Adrenal gland (tissue), 5 donors: ENCODE measurements around the gene LMBRD2.
"Not testable (repeated sequence)": the region's sequence is repeated elsewhere in the genome, so short reads cannot be mapped to it uniquely, and the experiment has no call there.

Experiments used
- POLR2A ChIP-seq, 2 donors: fragments of 450-650 bp; IDR thresholded peaks; one replicate each; pipeline ENCODE4 v1.6.1; 2017; ENCODE audit warnings: antibody characterized with exemption in 2 of 2, mild to moderate bottlenecking in 2 of 2, moderate library complexity in 1 of 2
- TF ChIP-seq, protein P1 (sequence below), 6 experiments: fragments of 450-650 bp in 4 of 6; fragments of 200-600 bp in 2 of 6; sonication (generic) in 1 of 6; IDR thresholded peaks; 1 replicate in 5 of 6; 2 replicates in 1 of 6; pipeline versions ENCODE4 v1.5.1 to v1.8.0; 2016 to 2021; ENCODE audit warnings: antibody characterized with exemption in 6 of 6, mild to moderate bottlenecking in 2 of 6, moderate library complexity in 1 of 6
- donor health status: DM: no; HTN: no; CAD: no.

DNA sequence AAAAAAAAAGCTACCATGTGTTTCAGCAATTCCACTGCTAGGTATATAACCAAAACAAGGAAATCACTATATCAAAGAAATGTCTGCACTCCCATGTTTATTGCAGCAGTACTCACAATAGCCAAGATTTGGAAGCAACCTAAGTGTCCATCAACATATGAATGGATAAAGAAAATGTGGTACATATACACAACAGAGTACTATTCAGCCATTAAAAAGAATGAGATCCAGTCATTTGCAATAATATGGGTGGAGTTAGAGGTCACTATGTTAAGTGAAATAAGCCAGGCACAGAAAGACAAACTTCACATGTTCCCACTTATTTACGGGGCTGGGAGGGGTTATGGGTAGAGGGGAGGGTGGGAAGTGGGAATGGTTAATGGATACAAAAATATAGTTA lies 18.7 kb downstream of the LMBRD2 start:
- TF ChIP-seq, protein P1, sequence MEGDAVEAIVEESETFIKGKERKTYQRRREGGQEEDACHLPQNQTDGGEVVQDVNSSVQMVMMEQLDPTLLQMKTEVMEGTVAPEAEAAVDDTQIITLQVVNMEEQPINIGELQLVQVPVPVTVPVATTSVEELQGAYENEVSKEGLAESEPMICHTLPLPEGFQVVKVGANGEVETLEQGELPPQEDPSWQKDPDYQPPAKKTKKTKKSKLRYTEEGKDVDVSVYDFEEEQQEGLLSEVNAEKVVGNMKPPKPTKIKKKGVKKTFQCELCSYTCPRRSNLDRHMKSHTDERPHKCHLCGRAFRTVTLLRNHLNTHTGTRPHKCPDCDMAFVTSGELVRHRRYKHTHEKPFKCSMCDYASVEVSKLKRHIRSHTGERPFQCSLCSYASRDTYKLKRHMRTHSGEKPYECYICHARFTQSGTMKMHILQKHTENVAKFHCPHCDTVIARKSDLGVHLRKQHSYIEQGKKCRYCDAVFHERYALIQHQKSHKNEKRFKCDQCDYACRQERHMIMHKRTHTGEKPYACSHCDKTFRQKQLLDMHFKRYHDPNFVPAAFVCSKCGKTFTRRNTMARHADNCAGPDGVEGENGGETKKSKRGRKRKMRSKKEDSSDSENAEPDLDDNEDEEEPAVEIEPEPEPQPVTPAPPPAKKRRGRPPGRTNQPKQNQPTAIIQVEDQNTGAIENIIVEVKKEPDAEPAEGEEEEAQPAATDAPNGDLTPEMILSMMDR (IDR thresholded peaks at IDR 0.05), result not testable (repeated sequence)
- TF ChIP-seq POLR2A (IDR thresholded peaks at IDR 0.05), result not testable (repeated sequence)
